Ascending aorta (tissue), 2 donors: ENCODE results near the gene XXYLT1. TPM values are rescaled to one million over a fixed set of nuclear protein-coding genes. Genes with fewer than 3 reads are reported as not detected.
A peak's percentile ranks its signal among the peaks of the same experiment; 100 is the strongest.

ENCODE experiments used
- DNase-seq, 2 donors: peaks; one replicate each; pipeline ENCODE4 v3.0.0-alpha.2; 2019; ENCODE audit warnings: low spot score in 2 of 2
- H3K27ac ChIP-seq, 2 donors: fragments of 200-600 bp; sonication (generic); one replicate each; pipeline ENCODE4 v1.5.1; 2016 to 2017; ENCODE audit warnings: mild to moderate bottlenecking in 1 of 2
- H3K27me3 ChIP-seq: fragments of 200-600 bp; sonication (generic); one replicate; pipeline ENCODE4 v1.5.1; 2017
- H3K36me3 ChIP-seq, 2 donors: fragments of 200-600 bp; sonication (generic); one replicate each; pipeline ENCODE4 v1.5.1; 2016
- H3K4me1 ChIP-seq, 2 donors: fragments of 200-600 bp; sonication (generic); one replicate each; pipeline ENCODE4 v1.5.1; 2016 to 2017; ENCODE audit warnings: mild to moderate bottlenecking in 1 of 2
- H3K4me3 ChIP-seq, 2 donors: fragments of 200-600 bp; sonication (generic); one replicate each; pipeline ENCODE4 v1.5.1; 2016 to 2017; ENCODE audit warnings: mild to moderate bottlenecking in 1 of 2
- H3K9me3 ChIP-seq, 2 donors: fragments of 200-600 bp; sonication (generic); one replicate each; pipeline ENCODE4 v1.5.1; 2016
- intact Hi-C: fragments of 100-400 bp; cut with DNase I; formaldehyde crosslinking; loops from one replicate; pipeline ENCODE4 v1.15.1; 2023
- total RNA-seq: library from RNA; depleted of rRNA; stranded (reverse); fragments of >200 nt; gene quantifications from one replicate; pipeline ENCODE4 v1.1.0, GENCODE V29; 2016
- TF ChIP-seq, protein P1 (sequence below), 3 experiments: fragments of 200-600 bp in 2 of 3; fragments of 450-650 bp in 1 of 3; sonication (generic) in 2 of 3; IDR thresholded peaks; one replicate each; pipeline ENCODE4 v1.5.1; 2016 to 2019; ENCODE audit warnings: antibody characterized with exemption in 3 of 3, mild to moderate bottlenecking in 1 of 3, moderate library complexity in 1 of 3

Gene XXYLT1
- total RNA-seq, 1 donor from 2014 or later: 41.0 TPM

DNA sequence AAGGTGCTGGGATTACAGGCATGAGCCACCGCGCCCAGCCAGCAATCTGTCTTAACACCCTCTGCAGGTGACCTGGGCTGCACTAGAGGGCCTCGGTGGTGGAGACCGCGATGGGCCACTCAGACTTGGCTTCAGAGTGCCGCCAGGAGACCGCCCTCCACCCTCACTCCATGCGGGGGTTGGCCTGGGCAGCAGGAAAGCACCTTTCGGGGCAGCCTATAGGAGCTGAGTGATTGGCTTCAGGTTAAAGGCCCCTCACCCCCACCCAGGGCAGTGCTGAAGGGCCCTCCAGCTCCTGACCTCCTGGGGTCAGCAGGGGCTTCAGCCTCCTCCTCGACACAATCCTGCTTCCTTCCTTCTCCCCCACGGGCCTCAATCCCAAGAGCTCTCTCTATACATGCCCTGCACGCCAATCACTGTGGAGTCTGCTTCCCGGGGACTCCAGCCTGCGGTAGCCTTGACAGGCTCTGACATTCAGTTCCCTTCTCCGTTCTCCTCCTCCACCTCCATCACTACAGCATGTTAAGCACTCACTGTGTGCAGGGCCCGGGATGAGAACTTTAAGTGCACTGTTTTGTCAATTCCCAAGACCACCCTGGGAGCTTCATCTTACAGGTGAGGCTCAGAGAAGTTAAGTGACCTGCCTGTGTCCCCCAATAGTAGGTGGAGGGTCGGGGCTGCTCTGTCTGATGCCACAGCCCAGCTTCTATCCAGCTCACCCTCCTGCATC lies 225.3 kb downstream of the XXYLT1 start:
- Histone ChIP-seq H3K27ac (no peak overlapping the region), H3K27me3 (no peaks in the 10 kb centered on the region), H3K9me3 (no peaks in the 10 kb centered on the region), H3K4me1 (no peaks in the 10 kb centered on the region), H3K4me3 (no peak overlapping the region), H3K36me3 (no peaks in the 10 kb centered on the region)
- intact Hi-C loops: no loop called here
- peak in 1 of 2 donors; percentile 43 for DNase-seq
- TF ChIP-seq, protein P1, sequence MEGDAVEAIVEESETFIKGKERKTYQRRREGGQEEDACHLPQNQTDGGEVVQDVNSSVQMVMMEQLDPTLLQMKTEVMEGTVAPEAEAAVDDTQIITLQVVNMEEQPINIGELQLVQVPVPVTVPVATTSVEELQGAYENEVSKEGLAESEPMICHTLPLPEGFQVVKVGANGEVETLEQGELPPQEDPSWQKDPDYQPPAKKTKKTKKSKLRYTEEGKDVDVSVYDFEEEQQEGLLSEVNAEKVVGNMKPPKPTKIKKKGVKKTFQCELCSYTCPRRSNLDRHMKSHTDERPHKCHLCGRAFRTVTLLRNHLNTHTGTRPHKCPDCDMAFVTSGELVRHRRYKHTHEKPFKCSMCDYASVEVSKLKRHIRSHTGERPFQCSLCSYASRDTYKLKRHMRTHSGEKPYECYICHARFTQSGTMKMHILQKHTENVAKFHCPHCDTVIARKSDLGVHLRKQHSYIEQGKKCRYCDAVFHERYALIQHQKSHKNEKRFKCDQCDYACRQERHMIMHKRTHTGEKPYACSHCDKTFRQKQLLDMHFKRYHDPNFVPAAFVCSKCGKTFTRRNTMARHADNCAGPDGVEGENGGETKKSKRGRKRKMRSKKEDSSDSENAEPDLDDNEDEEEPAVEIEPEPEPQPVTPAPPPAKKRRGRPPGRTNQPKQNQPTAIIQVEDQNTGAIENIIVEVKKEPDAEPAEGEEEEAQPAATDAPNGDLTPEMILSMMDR (IDR thresholded peaks at IDR 0.05): no peak

DNA sequence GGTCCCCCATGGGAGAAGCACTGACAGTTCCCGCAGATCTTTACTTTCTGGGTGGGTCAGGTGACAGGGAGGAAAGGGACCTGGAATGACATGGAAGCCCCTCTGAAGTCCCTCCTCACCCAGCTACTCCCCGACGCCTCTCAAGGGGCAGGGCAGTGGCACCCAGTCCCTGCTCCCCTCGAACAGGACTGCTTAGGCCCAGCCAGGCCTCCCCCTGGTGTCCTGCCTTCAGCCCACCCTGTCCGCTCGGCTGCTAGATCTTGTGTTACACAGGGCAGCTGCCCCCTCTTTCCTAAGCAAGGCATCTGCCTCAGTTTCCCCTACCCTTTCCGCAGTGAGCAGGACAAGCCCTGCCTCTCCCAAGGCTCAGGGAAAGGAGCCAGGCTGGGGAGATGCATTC lies 226.5 kb downstream of the XXYLT1 start:
- DNase-seq: no peak
- Histone ChIP-seq H3K9me3 (no peaks in the 10 kb centered on the region), H3K36me3 (no peaks in the 10 kb centered on the region), H3K4me3 (no peak overlapping the region), H3K4me1 (no peaks in the 10 kb centered on the region), H3K27ac (no peak overlapping the region), H3K27me3 (no peaks in the 10 kb centered on the region)
- intact Hi-C loops: no loop called here
- TF ChIP-seq, protein P1 (IDR thresholded peaks at IDR 0.05): no peak

DNA sequence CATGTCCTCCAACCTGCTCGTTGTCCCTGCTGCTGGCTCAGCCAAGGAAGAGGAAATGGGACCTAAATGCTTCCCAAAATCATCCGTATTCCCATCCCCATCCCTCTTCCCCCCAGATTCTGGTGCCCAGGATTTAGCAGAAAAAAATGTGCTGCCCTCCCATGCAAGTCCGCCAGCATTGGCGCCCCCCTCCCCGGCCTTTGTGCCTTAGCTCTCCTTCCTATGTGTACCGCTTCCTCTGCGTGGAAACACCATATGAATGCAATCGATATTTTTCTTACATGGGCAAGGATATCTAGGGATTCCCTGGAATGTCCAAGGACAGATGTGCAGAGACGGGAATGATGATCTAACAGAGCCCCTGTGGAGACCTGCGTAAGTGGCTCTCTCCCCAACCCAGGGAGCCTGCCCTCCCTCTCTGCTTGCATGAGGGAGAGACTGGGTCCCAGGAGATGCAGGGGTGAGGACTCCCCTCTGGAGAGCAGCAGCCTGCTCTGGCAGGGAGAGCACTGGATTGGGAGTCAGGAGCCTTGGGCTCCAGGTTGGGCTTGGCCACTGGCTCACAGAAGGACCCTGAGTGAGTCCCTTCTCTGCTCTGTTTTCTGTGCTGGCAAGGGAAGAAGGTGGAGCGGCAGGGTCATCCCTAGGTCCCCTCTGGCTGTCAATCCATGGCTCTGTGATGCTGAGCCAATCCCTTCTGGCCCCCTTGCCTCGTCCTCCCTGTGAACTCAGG lies 227.2 kb downstream of the XXYLT1 start:
- Histone ChIP-seq H3K9me3 (no peaks in the 10 kb centered on the region), H3K4me3 (no peak overlapping the region), H3K4me1 (no peaks in the 10 kb centered on the region), H3K27ac (no peak overlapping the region), H3K27me3 (no peaks in the 10 kb centered on the region), H3K36me3 (no peaks in the 10 kb centered on the region)
- TF ChIP-seq, protein P1 (IDR thresholded peaks at IDR 0.05): no peak
- DNase-seq: peak in 1 of 2 donors; percentile 50
- intact Hi-C loops: no loop called here

DNA sequence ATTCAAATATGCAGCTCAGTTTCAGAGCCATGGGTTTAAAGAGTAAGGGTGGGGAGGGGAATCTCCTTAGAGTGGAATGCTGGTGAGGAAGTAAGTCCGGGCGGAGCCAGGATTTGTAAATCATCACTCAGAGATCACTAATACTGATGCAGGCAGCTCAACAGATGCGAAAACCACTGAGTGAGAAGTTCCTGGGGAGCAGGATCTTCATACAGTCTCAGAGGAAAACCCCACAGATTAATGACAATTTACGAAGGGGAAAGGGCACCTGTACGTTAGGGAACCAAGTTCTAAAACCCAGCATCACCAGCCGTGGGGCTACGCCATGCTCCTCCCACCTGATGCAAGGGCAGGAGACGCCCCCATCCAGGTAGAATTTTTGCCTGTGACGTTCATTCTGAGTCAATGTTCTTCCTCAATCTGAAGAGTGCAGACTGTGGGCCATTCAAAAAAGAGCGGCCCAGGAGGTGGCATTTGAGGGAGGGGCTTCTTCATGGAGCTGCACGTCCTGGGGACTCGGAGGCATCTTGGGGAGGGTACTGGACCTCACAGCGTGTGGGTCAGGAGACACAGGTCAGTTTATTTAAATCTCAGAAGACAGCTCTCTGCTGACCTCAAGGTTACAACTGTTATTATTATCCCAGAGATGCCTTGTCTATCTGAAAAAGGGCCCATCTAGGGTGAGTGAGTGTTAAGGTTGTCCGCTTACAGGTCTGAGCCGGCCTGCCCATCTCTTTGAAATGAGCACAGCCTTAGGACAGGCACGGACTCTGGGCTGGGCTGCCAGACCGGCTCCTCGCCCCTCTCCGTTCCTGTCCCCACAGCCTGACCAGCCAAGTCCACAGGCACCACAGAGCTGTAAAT lies 228.0 kb downstream of the XXYLT1 start:
- TF ChIP-seq, protein P1 (IDR thresholded peaks at IDR 0.05): no peak
- Histone ChIP-seq H3K27ac (no peak overlapping the region), H3K27me3 (no peaks in the 10 kb centered on the region), H3K4me1 (no peaks in the 10 kb centered on the region), H3K36me3 (no peaks in the 10 kb centered on the region), H3K4me3 (no peak overlapping the region), H3K9me3 (no peaks in the 10 kb centered on the region)
- DNase-seq: peak in 1 of 2 donors; percentile 34
- intact Hi-C loops: no loop called here

DNA sequence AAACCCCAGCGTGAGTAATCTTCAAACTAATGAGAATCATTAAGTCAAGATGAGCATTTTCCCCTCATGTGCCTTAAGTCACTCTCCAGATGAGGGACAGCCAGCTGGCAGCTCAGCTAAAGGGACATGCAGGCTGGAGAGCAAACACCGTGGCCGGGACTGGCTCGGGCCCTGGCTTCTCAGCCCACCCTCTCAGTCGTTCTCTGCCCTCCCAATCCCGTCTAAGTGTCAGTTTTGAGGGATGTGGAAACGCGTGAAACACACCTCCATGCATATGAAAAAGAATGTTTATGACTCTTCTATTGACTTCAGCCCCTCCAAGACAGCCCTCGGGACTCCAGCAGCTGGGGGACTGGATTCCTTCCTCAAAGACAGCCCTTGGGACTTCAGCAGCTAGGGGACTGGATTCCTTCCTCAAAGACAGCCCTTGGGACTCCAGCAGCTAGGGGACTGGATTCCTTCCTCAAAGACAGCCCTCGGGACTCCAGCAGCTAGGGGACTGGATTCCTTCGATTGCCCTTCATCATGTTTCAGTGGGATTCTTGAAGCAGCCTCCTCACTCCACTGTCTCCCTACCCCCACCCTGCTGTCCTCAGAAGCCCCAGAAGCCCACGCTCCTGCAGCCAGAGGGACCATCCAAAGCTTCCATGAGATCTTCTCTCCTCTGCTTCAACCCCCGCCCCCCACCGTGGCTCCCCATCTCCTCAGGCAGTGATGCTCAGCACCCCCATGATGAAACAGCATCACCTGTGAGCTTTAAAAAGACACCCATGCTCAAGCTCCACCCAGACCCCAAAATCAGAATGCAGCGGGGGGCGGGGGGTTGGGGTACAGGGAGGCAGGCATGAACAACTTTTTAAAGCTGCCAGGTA lies 228.9 kb downstream of the XXYLT1 start:
- no peak overlapping the region for H3K27ac ChIP-seq
- no peaks in the 10 kb centered on the region for H3K4me1 ChIP-seq
- intact Hi-C loops: no loop called here
- no peak overlapping the region for H3K4me3 ChIP-seq
- no peaks in the 10 kb centered on the region for H3K36me3 ChIP-seq
- TF ChIP-seq, protein P1 (IDR thresholded peaks at IDR 0.05): no peak
- no peaks in the 10 kb centered on the region for H3K9me3 ChIP-seq
- peak in 1 of 2 donors; percentile 34 for DNase-seq
- no peaks in the 10 kb centered on the region for H3K27me3 ChIP-seq
